ENCODE results near the gene NOP9.

The NOP9 gene

GRCh38 chr14:24356208-24356607, 56.6 kb downstream of the NOP9 start:
- DNase-seq, result no peak

Data from SHP77 (cell line).